ENCODE results near the gene LAMA3. TPM values are rescaled to one million over a fixed set of nuclear protein-coding genes. Genes with fewer than 3 reads are reported as not detected.

Gene LAMA3
- total RNA-seq, 3 donors from 2014 or later (not counting 1 experiment from before 2014, with no cell fraction given) = not detected

DNA sequence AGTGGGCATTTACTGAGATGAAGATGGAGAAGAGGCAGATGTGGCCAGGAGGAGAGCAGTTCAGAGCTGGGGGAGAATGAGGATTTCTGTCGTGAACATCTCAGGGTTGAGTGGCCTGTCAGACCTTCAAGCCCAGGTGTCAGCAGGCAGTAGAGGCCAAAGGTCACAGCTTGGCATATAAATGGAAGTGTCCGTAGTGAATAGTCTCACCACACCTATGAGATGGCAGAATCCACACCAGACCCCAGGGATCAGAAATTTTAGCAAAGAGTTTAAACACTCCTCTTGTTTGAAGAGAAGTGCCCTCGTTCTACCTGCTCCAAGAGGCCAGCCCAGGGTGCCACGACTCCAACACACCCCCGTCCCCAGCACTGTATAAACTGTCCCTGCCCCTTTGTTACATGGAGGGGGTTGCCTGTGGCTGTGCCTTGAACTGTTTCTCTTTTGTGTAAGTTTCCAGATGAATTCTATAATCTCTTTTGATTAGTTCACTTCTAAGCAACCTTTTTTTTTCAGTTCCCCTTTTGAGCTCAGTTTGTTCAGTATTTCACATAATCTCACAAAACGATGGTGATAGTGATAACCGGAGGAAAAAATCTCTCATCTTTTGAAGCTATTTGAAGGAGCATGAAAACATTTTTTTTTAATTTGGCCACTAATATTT is 256.3 kb downstream of the LAMA3 start:
- Histone ChIP-seq H3K9me3 (ENCODE audit: control insufficient read depth, insufficient read depth, low read length) (no peaks in the 10 kb centered on the region), H3K27ac (ENCODE audit: low read length) (no peak overlapping the region), H3K4me1 (ENCODE audit: control insufficient read depth, insufficient read depth, low read length) (no peaks in the 10 kb centered on the region), H3K4me3 (ENCODE audit: low read length) (no peak overlapping the region), H3K27me3 (ENCODE audit: control insufficient read depth, insufficient read depth, low read length) (no peaks in the 10 kb centered on the region), H3K36me3 (ENCODE audit: control insufficient read depth, insufficient read depth, low read length) (no peaks in the 10 kb centered on the region)
- Mint-ChIP-seq H3K27ac (no peak overlapping the region), H3K4me1 (peaks cover 0 to 4% of the 10 kb centered on the region in 2 donors), H3K9me3 (no peaks in the 10 kb centered on the region), H3K27me3 (ENCODE audit: low read depth in 2 of 2) (no peaks in the 10 kb centered on the region), H3K4me3 (no peak overlapping the region), H3K36me3 (no peaks in the 10 kb centered on the region)
- no peak for ATAC-seq
- intact Hi-C loops (cut with micrococcal nuclease) = no loop called here
- 79% methylated on average over 5 of the region's 7 CpGs for WGBS (ENCODE audit: insufficient coverage)
- no peak for DNase-seq
- TF ChIP-seq, protein P1, sequence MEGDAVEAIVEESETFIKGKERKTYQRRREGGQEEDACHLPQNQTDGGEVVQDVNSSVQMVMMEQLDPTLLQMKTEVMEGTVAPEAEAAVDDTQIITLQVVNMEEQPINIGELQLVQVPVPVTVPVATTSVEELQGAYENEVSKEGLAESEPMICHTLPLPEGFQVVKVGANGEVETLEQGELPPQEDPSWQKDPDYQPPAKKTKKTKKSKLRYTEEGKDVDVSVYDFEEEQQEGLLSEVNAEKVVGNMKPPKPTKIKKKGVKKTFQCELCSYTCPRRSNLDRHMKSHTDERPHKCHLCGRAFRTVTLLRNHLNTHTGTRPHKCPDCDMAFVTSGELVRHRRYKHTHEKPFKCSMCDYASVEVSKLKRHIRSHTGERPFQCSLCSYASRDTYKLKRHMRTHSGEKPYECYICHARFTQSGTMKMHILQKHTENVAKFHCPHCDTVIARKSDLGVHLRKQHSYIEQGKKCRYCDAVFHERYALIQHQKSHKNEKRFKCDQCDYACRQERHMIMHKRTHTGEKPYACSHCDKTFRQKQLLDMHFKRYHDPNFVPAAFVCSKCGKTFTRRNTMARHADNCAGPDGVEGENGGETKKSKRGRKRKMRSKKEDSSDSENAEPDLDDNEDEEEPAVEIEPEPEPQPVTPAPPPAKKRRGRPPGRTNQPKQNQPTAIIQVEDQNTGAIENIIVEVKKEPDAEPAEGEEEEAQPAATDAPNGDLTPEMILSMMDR (IDR thresholded peaks at IDR 0.05) = no peak

- Mint-ChIP-seq H3K27me3 (ENCODE audit: low read depth in 2 of 2) (no peaks in the 10 kb centered on the region), H3K4me1 (no peaks in the 10 kb centered on the region), H3K36me3 (no peaks in the 10 kb centered on the region), H3K4me3 (no peak overlapping the region), H3K27ac (no peak overlapping the region), H3K9me3 (no peaks in the 10 kb centered on the region)
- 92% methylated on average over 5 of the region's 5 CpGs for WGBS (ENCODE audit: insufficient coverage)
- DNase-seq (no peak), ATAC-seq (no peak)
- no peaks in the 10 kb centered on the region for H3K4me1 ChIP-seq (ENCODE audit: control insufficient read depth, insufficient read depth, low read length)
- H3K27ac ChIP-seq (ENCODE audit: low read length) = no peak overlapping the region
- intact Hi-C loops (cut with micrococcal nuclease) = no loop called here
- TF ChIP-seq, protein P1 (IDR thresholded peaks at IDR 0.05) = no peak
- H3K9me3 ChIP-seq (ENCODE audit: control insufficient read depth, insufficient read depth, low read length) = no peaks in the 10 kb centered on the region
- H3K4me3 ChIP-seq (ENCODE audit: low read length) = no peak overlapping the region
- H3K27me3 ChIP-seq (ENCODE audit: control insufficient read depth, insufficient read depth, low read length) = no peaks in the 10 kb centered on the region
- H3K36me3 ChIP-seq (ENCODE audit: control insufficient read depth, insufficient read depth, low read length) = no peaks in the 10 kb centered on the region
Measured at GRCh38 chr18:23949863-23950262, 260.6 kb downstream of the LAMA3 start.

DNA sequence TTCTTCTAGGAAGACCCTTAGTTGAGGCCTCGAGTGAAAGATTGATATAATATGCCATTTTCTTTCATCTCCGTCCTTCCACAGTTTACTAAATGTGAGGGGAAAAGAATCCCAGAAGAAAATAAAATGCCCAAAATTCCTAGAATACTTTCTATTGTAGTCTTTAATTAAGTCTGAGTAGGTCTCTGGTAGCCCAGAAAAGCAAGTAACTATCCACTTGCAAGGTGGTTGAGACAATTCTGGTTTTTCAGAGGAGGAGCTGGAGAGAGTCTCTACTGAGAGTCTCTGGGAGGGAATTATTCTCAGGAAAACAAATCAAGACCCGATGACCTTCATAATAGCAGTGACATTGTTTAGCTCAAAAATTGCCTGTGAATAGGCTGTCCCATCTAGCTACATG is 261.4 kb downstream of the LAMA3 start:
- Mint-ChIP-seq H3K4me3 (no peak overlapping the region), H3K9me3 (no peaks in the 10 kb centered on the region), H3K36me3 (no peaks in the 10 kb centered on the region), H3K27ac (no peak overlapping the region), H3K27me3 (ENCODE audit: low read depth in 2 of 2) (no peaks in the 10 kb centered on the region), H3K4me1 (no peaks in the 10 kb centered on the region)
- TF ChIP-seq, protein P1 (IDR thresholded peaks at IDR 0.05) = no peak
- no peaks in the 10 kb centered on the region for H3K9me3 ChIP-seq (ENCODE audit: control insufficient read depth, insufficient read depth, low read length)
- ATAC-seq (no peak), DNase-seq (no peak)
- no peaks in the 10 kb centered on the region for H3K4me1 ChIP-seq (ENCODE audit: control insufficient read depth, insufficient read depth, low read length)
- H3K36me3 ChIP-seq (ENCODE audit: control insufficient read depth, insufficient read depth, low read length) = no peaks in the 10 kb centered on the region
- no peak overlapping the region for H3K4me3 ChIP-seq (ENCODE audit: low read length)
- intact Hi-C loops (cut with micrococcal nuclease) = no loop called here
- WGBS (ENCODE audit: insufficient coverage) = 100% methylated on average over 1 of the region's 3 CpGs
- no peaks in the 10 kb centered on the region for H3K27me3 ChIP-seq (ENCODE audit: control insufficient read depth, insufficient read depth, low read length)
- H3K27ac ChIP-seq (ENCODE audit: low read length) = no peak overlapping the region

- no peaks in the 10 kb centered on the region for H3K9me3 ChIP-seq (ENCODE audit: control insufficient read depth, insufficient read depth, low read length)
- WGBS (ENCODE audit: insufficient coverage) = 94% methylated on average over 5 of the region's 5 CpGs
- Mint-ChIP-seq H3K27me3 (ENCODE audit: low read depth in 2 of 2) (no peaks in the 10 kb centered on the region), H3K9me3 (no peaks in the 10 kb centered on the region), H3K4me3 (no peak overlapping the region), H3K27ac (no peak overlapping the region), H3K36me3 (no peaks in the 10 kb centered on the region), H3K4me1 (no peaks in the 10 kb centered on the region)
- TF ChIP-seq, protein P1 (IDR thresholded peaks at IDR 0.05) = no peak
- no peak overlapping the region for H3K4me3 ChIP-seq (ENCODE audit: low read length)
- H3K4me1 ChIP-seq (ENCODE audit: control insufficient read depth, insufficient read depth, low read length) = no peaks in the 10 kb centered on the region
- ATAC-seq (no peak), DNase-seq (no peak)
- intact Hi-C loops (cut with micrococcal nuclease) = no loop called here
- no peaks in the 10 kb centered on the region for H3K36me3 ChIP-seq (ENCODE audit: control insufficient read depth, insufficient read depth, low read length)
- no peak overlapping the region for H3K27ac ChIP-seq (ENCODE audit: low read length)
- H3K27me3 ChIP-seq (ENCODE audit: control insufficient read depth, insufficient read depth, low read length) = no peaks in the 10 kb centered on the region
Measured at GRCh38 chr18:23951206-23951605, 262.0 kb downstream of the LAMA3 start.

Data from natural killer cell (primary cell).